H9 (cell line): ENCODE results near the gene MOB3B. TPM values are rescaled to one million over a fixed set of nuclear protein-coding genes. Genes with fewer than 3 reads are reported as not detected.

ENCODE experiments used
- DNase-seq: peaks from one replicate; pipeline ENCODE4 v3.0.0-alpha.2; 2017
- H2AFZ ChIP-seq: one replicate; pipeline ENCODE4 v1.6.1; 2013; ENCODE audit warnings: mild to moderate bottlenecking, low read length, control low read depth, moderate library complexity
- H2AK5ac ChIP-seq: 2 replicates; pipeline ENCODE4 v1.6.1; 2013; ENCODE audit warnings: low read length, control low read depth, mixed read lengths; ENCODE audit not compliant: insufficient read length
- H2BK120ac ChIP-seq: one replicate; pipeline ENCODE4 v1.6.1; 2013; ENCODE audit warnings: low read depth, mild to moderate bottlenecking, low read length, control low read depth, inconsistent platforms; ENCODE audit not compliant: poor library complexity, severe bottlenecking
- H2BK12ac ChIP-seq: 2 replicates; pipeline ENCODE4 v1.6.1; 2013; ENCODE audit warnings: low read length, control low read depth, mixed read lengths, low read depth; ENCODE audit not compliant: insufficient read length
- H2BK15ac ChIP-seq: 2 replicates; pipeline ENCODE4 v1.6.1; 2013; ENCODE audit warnings: low read depth, low read length, control low read depth
- H2BK20ac ChIP-seq: one replicate; pipeline ENCODE4 v1.6.1; 2013; ENCODE audit warnings: low read depth, mild to moderate bottlenecking, low read length, control low read depth, inconsistent platforms; ENCODE audit not compliant: poor library complexity, severe bottlenecking
- H2BK5ac ChIP-seq: 2 replicates; pipeline ENCODE4 v1.6.1; 2013; ENCODE audit warnings: low read length, control low read depth, mixed read lengths; ENCODE audit not compliant: insufficient read length
- H3K14ac ChIP-seq: 2 replicates; pipeline ENCODE4 v1.6.1; 2013; ENCODE audit warnings: low read length, control low read depth; ENCODE audit not compliant: insufficient read depth
- H3K18ac ChIP-seq: 2 replicates; pipeline ENCODE4 v1.6.1; 2013; ENCODE audit warnings: low read depth, mild to moderate bottlenecking, mixed read lengths, low read length, control low read depth; ENCODE audit not compliant: insufficient read length
- H3K23ac ChIP-seq: 2 replicates; pipeline ENCODE4 v1.6.1; 2013; ENCODE audit warnings: low read length, control low read depth, mixed read lengths, low read depth; ENCODE audit not compliant: insufficient read length
- H3K23me2 ChIP-seq: 2 replicates; pipeline ENCODE4 v1.6.1; 2013; ENCODE audit warnings: low read depth, mild to moderate bottlenecking, mixed read lengths, low read length, control low read depth; ENCODE audit not compliant: insufficient read length, poor library complexity, severe bottlenecking
- H3K27ac ChIP-seq: 2 replicates; pipeline ENCODE4 v1.5.1; 2013; ENCODE audit warnings: low read length, control low read depth, mixed read lengths, low read depth; ENCODE audit not compliant: insufficient read length
- H3K27me3 ChIP-seq: 2 replicates; pipeline ENCODE4 v1.6.1; 2013; ENCODE audit warnings: low read length, control low read depth, inconsistent platforms; ENCODE audit not compliant: insufficient read depth
- H3K4ac ChIP-seq: 2 replicates; pipeline ENCODE4 v1.6.1; 2013; ENCODE audit warnings: low read depth, mild to moderate bottlenecking, control low read depth, inconsistent platforms, low read length, moderate library complexity
- H3K4me1 ChIP-seq: 2 replicates; pipeline ENCODE4 v1.6.1; 2013; ENCODE audit warnings: low read length, control low read depth, inconsistent platforms; ENCODE audit not compliant: insufficient read depth
- H3K4me2 ChIP-seq: 2 replicates; pipeline ENCODE4 v1.6.1; 2013; ENCODE audit warnings: low read length, control low read depth, mixed read lengths; ENCODE audit not compliant: insufficient read length, insufficient read depth
- H3K56ac ChIP-seq: 2 replicates; pipeline ENCODE4 v1.6.1; 2013; ENCODE audit warnings: low read depth, mild to moderate bottlenecking, mixed read lengths, low read length, control low read depth; ENCODE audit not compliant: insufficient read length
- H3K79me1 ChIP-seq: 2 replicates; pipeline ENCODE4 v1.6.1; 2013; ENCODE audit warnings: low read depth, mild to moderate bottlenecking, moderate library complexity, low read length, control low read depth, inconsistent platforms; ENCODE audit not compliant: insufficient read depth, poor library complexity, severe bottlenecking
- H3K79me2 ChIP-seq: 2 replicates; pipeline ENCODE4 v1.6.1; 2013; ENCODE audit warnings: low read length, control low read depth, inconsistent platforms; ENCODE audit not compliant: insufficient read depth
- H3K9ac ChIP-seq: 2 replicates; pipeline ENCODE4 v1.6.1; 2013; ENCODE audit warnings: low read length, control low read depth, mixed read lengths; ENCODE audit not compliant: insufficient read length; ENCODE audit errors: extremely low read depth
- H3K9me3 ChIP-seq: one replicate; pipeline ENCODE4 v1.6.1; 2013; ENCODE audit warnings: low read depth, low read length, inconsistent platforms; ENCODE audit not compliant: control insufficient read depth
- H3T11ph ChIP-seq: one replicate; pipeline ENCODE4 v1.6.1; 2013; ENCODE audit warnings: mild to moderate bottlenecking, low read length, control low read depth, inconsistent platforms
- H4K20me1 ChIP-seq: one replicate; pipeline ENCODE4 v1.6.1; 2013; ENCODE audit not compliant: control insufficient read depth, insufficient read length, insufficient read depth
- H4K5ac ChIP-seq: 2 replicates; pipeline ENCODE4 v1.6.1; 2013; ENCODE audit warnings: low read depth, mild to moderate bottlenecking, mixed read lengths, low read length, control low read depth; ENCODE audit not compliant: insufficient read length
- H4K8ac ChIP-seq: replicated peaks from 2 replicates; pipeline ENCODE4 v1.6.1; 2013; ENCODE audit warnings: low read length, control low read depth, mixed read lengths, low read depth; ENCODE audit not compliant: insufficient read length
- H4K91ac ChIP-seq: 2 replicates; pipeline ENCODE4 v1.6.1; 2013; ENCODE audit warnings: low read depth, mild to moderate bottlenecking, moderate library complexity, mixed read lengths, low read length, control low read depth; ENCODE audit not compliant: insufficient read length
- H3K27ac Mint-ChIP-seq, 3 experiments: 2 replicates in 2 of 3; 3 replicates in 1 of 3; pipeline ENCODE4 v1.8.0; 2020 to 2021; ENCODE audit warnings: mixed read lengths in 3 of 3, mild to moderate bottlenecking in 1 of 3, moderate library complexity in 1 of 3
- H3K27me3 Mint-ChIP-seq: 2 replicates; pipeline ENCODE4 v1.8.0; 2021; ENCODE audit warnings: low read depth, mild to moderate bottlenecking, moderate library complexity, mixed read lengths
- H3K36me3 Mint-ChIP-seq, 3 experiments: 2 replicates in 2 of 3; 3 replicates in 1 of 3; pipeline ENCODE4 v1.8.0; 2020 to 2021; ENCODE audit warnings: low read depth in 3 of 3, mixed read lengths in 3 of 3; ENCODE audit not compliant: insufficient read depth in 1 of 3
- H3K4me1 Mint-ChIP-seq, 2 experiments: 2 replicates each; pipeline ENCODE4 v1.8.0; 2020; ENCODE audit warnings: mixed read lengths in 2 of 2
- H3K4me3 Mint-ChIP-seq, 2 experiments: 2 replicates in 1 of 2; 3 replicates in 1 of 2; pipeline ENCODE4 v1.8.0; 2020 to 2021; ENCODE audit warnings: mild to moderate bottlenecking in 2 of 2, mixed read lengths in 2 of 2, moderate library complexity in 1 of 2
- H3K9me3 Mint-ChIP-seq, 2 experiments: 2 replicates in 1 of 2; 3 replicates in 1 of 2; pipeline ENCODE4 v1.8.0; 2020; ENCODE audit warnings: mild to moderate bottlenecking in 2 of 2, mixed read lengths in 2 of 2, moderate library complexity in 1 of 2
- CTCF ChIP-seq: fragments of 200-600 bp; sonication (generic); conservative IDR thresholded peaks from 3 replicates; pipeline ENCODE4 v1.8.0; 2021; ENCODE audit warnings: antibody characterized with exemption, mild to moderate bottlenecking
- WGBS: extraction: QIAGEN DNeasy Blood & Tissue Kit; methylation state at CpG from one replicate; pipeline ENCODE4 v1.1.7; 2013; ENCODE audit warnings: missing lambda C conversion rate, low lambda C conversion rate, mixed read lengths; ENCODE audit not compliant: insufficient read length; ENCODE audit errors: extremely low coverage; 5-methylcytosine and 5-hydroxymethylcytosine counted together
- total RNA-seq: library from RNA; stranded (reverse); gene quantifications from 2 replicates; pipeline ENCODE4 v1.2.1, GENCODE V29; 2021

Gene MOB3B
- total RNA-seq, 1 experiment from 2014 or later, result 9.8 TPM

- Histone ChIP-seq H3K79me2 (no peaks in the 10 kb centered on the region), H3K9me3 (no peaks in the 10 kb centered on the region), H3K23me2 (no peaks in the 10 kb centered on the region), H3K4ac (no peak overlapping the region), H4K8ac (no peak overlapping the region), H3K79me1 (no peaks in the 10 kb centered on the region), H3K4me2 (no peak overlapping the region), H4K20me1 (no peaks in the 10 kb centered on the region), H4K91ac (no peak overlapping the region), H3K27ac (no peak overlapping the region), H3K23ac (no peak overlapping the region), H3K27me3 (no peaks in the 10 kb centered on the region), H2BK120ac (no peak overlapping the region), H3K56ac (no peak overlapping the region), H3K14ac (no peak overlapping the region), H3K9ac (no peak overlapping the region), H2BK20ac (no peak overlapping the region), H2BK15ac (no peak overlapping the region), H2AFZ (no peak overlapping the region), H2BK12ac (no peak overlapping the region), H2AK5ac (no peak overlapping the region), H3K4me1 (no peaks in the 10 kb centered on the region; the same call in 1 of the 2 replicates), H4K5ac (no peak overlapping the region), H3K18ac (no peak overlapping the region), H3T11ph (no peak overlapping the region), H2BK5ac (no peak overlapping the region)
- no peak for TF ChIP-seq CTCF
- Mint-ChIP-seq H3K4me1 (peaks cover 27 to 31% of the 10 kb centered on the region in 2 experiments), H3K27me3 (no peaks in the 10 kb centered on the region), H3K4me3 (no peak overlapping the region), H3K36me3 (peaks cover 0 to 2% (median 0%) of the 10 kb centered on the region in 3 experiments; a peak in 1 of 7 replicates), H3K9me3 (no peaks in the 10 kb centered on the region), H3K27ac (peak overlapping the region in 1 of 3 experiments; percentile 36; a peak in 1 of 7 replicates)
- no peak for DNase-seq
- no CpG with 5 or more reads among the region's 4 CpGs for WGBS
These were observed 87.9 kb downstream of the MOB3B start for GRCh38 chr9:27441741-27442070.
